NCI-H2171 (cell line): ENCODE measurements around the gene TPST2.
A peak's percentile ranks its signal among the peaks of the same experiment; 100 is the strongest.

ENCODE experiments used
- DNase-seq: peaks from one replicate; lab custom pipeline; 2025; lab: John Stamatoyannopoulos, UW

Gene TPST2

DNA sequence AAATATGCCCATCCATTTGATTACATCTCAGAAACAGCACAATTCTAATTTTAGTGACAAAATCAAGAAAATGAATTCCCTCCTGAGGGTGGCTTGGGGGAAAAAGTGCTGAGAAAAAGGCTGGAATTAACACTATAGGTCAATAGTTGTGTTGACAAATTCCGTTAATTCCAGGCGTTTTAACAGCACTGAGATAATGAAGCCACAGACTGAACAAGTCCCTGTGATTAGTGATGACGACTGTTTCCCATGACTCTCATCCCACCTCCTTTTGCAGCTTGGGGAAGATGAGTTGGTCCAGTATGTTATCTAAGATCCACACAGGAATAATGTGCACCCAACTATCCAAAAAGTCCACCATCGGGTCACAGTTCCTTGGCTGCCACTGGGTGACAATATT is 93.5 kb downstream of the TPST2 start:
- no peak for DNase-seq

DNA sequence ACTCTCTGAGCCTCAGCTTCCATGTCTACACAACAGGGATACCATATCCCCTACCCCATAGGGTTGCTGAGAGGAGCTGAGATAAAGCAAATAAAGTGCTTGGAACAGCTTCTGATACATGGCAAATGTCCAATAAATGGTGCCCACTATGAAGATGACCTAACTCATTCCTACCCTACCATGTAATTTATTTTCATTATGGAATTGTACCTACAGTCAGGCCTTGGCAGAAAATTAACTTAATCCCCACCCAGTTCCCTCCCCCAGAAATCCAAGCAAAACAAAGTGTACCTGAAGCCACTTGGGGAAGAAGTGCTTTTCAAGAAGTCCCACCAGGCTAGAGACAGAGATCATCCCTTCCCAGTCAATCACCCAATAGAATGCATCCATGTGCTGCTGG is 95.4 kb downstream of the TPST2 start:
- no peak for DNase-seq

DNA sequence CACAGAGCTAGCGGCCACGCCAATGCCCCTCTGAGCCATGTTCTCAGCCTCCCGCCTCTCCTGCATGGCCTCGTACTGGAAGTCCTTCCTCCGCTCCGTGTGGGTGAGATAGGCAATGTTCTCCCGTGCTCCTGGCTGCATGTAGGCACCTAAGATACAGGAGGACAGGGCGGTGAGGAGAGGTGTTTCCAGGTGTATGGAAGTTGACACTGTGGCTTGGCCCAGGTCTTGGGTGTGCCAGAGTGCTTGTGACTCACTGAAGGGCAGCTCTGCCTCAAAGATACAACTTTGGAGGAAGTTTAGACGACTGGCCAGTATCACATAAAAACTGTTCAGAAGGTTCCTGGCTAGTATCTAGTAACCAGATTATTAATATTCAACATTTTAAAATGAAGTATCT is 97.7 kb downstream of the TPST2 start:
- no peak for DNase-seq

DNA sequence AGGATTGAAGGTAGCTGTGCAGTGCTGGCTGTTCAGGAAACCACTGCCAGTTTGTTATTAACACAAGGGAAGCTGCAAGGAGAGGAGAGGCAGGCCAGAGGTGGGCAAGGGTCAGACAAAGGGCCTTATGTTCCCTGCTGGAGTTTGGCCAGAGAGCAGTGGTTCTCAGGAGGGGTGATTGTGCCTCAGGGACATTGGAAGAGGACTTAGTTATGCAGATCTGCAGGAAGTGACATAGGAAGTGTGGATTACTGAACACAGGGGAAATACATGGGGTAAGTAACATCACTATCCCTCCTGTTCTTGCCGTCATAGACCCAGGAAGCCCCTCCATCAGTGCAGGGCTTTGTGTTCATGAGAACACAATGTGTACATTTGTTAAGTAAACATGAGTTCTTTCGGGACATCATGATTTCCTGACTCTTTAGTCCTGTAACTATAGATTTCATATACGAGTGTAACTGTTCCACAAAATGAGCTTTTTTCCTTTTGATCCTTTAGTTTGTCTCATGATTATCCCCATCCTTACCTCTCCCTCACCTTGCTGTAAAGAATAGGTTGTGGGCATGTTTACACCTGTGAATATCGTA is 100.4 kb downstream of the TPST2 start:
- no peak for DNase-seq

DNA sequence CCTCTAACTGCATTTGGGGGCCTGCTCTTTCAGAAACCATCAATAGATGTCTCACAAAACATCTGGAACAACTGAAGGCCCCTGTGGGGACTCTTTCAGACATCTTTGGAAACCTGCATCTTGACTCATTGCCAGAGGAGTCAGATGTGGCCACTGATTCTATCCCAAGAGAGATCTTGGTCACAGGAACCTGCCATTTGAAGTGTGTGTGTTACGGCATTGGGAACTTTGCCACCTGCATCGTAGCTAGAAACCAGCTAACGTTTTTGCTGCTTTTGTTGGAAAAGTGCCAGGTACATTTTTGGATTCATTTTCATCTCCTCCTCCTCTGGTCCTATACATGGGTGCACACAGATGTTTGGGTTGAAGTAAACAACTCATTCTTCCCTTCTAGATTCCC is 101.9 kb downstream of the TPST2 start:
- DNase-seq: no peak

DNA sequence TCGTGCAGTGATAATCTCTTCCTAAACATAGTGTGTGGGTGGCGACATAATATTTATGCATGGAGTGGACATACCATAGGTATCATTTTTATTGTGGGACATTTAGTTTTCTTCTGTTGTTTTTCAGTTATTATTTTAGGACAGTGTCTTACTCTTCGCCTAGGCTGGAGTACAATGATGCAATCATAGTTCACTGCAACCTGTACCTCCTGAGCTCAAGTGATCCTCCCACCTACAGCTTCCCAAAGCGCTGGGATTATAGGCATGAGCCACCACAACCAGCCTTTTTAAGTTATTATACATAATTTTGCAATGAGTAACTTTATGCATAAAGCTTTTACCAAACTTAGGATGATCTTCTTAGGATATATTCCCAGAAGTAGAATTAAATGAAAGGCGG is 103.5 kb downstream of the TPST2 start:
- no peak for DNase-seq

DNA sequence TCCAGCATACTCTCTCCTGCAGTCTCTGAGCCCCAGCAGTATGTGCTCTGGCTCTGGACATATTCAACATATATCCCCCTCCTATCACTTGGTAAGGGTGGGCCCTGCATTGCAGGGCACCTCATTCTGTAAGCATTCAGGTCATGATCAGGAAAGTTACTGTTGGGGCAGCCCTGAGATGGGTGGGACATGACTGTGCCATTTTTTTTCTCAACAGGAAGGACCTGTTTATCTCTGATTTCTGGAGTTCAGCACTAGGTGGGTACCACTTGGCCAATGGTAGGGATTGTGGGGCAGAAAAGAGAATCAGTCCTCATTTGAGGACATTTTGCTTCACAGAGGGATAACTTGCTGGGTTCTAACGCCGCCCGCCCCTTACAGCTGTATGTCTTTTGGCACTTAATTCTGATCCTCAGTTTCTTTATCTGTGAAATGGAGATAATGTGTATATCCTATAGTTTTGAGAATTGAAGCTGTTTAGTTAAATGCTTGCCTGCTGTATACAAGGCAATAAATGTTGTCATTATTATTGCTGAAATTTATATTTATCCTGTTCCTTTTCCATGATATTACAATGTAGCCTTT is 104.0 kb downstream of the TPST2 start:
- no peak for DNase-seq

DNA sequence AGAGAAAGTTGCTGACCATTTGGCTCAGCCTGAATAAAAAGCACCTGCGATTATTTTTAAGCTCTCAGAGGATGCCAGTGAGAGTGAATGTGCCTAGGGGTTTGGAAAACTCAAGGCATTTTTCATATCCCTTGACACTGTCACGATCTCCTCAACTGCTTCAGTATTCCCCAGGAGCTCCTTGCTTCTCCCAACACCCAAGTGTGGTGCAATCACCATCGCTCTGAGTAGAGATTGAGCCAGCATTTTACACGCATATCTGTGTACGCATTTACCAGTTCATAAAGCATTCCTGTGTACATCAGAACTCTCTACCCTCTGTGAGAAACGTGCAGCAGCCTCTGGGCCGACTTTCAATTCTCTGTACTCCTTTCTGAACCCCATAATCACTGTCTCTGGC is 104.9 kb downstream of the TPST2 start:
- no peak for DNase-seq

DNA sequence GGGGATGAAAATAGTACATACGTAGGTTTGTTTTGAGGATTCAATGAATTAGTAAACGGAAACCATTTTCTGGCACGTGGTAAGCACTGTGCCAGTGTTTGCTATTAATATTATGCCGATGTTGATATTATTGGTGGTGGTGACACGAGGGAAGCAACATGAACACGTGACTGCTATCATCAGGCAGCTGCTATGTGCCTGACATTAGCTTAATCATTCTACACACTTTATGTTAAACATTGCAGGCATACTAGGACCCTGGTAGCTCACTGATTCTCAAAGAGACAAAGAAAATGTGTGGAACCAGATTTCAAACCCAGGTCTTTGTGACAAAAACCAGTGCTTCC is 105.6 kb downstream of the TPST2 start:
- DNase-seq: no peak

DNA sequence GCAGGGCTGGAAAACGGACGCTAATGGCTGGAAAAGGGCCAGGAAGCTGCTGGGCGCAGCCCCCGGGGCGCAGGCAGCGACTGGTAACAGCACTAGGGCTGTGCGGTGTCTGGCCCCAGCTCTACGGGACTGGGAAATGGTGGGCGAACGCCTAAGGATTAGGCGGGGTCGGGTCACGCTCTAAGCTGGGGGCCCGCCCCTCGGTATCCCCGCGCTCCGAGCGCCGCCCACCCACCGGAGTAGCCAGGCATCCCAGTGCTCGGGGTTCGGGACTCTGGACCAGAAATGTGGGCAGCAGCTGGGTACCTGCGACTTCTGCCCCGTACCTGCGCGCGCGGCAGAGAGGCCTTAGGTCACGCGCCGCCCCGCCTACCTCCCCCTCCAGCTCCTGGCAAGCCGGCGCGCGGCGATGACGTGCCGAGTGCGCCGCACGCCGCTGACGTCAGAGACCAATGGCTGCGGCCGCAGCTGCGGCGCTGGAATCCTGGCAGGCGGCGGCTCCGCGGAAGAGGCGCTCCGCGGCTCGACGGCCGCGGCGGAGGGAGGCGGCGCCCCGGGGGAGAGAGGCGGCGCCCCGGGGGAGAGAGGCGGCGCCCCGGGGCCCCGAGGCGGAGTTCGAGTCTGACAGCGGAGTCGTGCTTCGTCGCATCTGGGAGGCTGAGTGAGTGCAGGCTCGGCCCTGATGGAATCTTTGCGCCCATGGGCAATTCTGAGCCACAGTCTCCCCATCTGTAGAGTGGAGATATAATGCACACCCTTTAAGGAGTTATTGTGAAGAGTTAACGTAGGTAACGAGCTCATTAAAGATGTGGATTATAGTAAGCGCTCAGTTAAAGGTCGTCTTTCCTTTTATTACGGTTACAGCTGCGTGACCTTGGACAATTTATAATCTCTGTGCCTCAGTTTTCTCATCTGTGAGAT is 106.2 kb downstream of the TPST2 start, which contains the start of the genes HPS4 and SRRD:
Gene HPS4 (minus strand): TSS at position 345 of the 921 bp plus-strand sequence. CDS start 2,021 bp downstream, outside the sequence.
Gene SRRD (plus strand): TSS at position 439 of the 921 bp plus-strand sequence. CDS start 14 bp downstream, at position 453.
- peak; percentile 94 for DNase-seq

DNA sequence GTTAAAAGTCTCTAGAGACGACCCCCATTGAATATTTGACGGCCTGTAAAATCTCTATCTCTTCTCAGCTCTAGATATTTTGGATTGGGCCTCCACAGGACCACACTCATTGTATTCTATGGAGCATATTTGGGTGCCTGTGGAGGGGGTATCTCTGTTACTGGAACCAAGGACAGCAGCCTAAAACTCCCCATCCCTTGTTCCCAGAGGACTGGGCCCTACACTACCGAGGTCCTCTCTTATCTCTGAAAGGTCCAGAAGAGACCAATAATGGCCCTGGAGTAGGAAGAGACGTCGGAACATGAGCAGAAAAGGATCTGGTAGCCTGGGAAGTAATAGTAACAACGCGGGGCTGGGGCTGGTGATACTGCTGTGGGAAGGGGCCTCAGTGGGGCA is 106.9 kb downstream of the TPST2 start:
- no peak for DNase-seq

DNA sequence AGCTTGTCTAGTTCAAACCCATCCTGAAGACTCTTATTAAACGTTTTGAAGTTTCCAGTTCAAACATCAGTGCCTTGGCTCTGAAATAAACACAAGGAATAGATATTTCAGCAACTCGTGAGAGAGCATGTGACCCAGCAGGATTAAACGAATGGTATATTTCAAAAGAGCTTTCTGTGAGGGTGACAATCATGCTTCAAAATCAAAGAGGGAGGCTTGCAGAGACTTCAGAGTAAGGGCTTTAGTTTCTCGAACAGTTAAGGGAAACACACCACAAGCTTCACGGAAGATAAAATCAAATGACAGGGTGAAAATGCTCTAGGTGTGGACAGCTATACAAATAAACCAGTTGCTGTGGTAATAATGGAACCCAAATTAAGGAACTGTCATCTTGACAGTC is 107.8 kb downstream of the TPST2 start:
- DNase-seq: no peak

DNA sequence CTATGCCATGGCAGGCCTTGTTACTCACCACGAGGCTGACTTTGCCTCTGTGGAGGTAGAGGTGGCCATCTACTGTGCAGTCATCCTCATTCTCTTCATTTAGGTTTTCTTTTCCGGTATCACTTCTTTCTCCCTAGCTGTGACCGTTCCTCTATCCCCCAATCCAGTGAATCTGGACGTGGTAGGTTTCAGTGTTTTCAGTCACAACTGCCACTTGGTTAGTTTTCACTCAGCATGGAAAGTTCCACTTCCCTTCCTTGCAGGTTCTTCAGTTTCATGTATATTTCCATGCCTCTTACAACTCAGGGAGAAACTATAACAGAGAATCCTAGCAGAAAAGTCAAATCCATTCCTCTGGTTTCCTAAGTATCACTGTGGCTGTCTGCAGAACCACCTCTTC is 108.2 kb downstream of the TPST2 start:
- no peak for DNase-seq

DNA sequence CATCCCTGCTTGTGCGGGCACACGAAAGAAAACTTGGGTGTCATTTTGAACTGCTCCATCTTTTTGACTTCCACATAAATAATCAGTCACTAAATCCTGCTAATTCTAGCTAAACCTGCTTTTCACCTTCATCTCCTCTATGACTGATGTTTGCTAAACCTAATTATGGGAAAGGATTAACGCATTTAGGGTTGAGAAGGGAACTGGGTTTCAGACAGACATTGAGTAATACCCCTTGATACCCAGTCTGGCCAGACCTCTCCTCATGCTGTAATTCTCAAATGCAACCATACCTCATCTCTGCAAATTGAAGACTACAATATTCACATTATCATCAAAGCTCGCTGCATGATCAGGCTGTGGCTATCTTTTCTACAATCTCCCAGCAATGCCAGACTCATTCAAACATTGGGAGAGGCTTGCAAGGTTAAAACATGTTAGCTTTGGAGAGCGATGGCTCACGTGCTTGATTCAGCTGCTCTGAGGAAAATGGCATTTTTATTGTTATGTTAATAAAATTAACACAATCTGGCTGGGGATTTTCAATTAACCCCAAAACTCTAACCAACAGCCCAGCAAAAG is 108.7 kb downstream of the TPST2 start:
- no peak for DNase-seq

DNA sequence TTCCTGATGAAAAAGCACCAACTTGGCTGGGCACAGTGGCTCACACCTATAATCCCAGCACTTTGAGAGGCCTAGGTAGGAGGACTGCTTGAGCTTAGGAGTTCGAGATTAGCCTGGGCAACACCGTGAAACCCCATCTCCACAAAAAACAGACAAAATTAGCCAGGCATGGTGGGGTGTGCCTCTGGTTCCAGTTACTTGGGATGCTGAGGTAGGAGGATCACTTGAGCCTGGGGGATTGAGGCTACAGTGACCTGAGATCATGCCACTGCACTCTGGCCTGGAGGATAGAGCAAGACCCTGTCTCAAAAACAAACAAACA is 109.4 kb downstream of the TPST2 start:
- DNase-seq: no peak

DNA sequence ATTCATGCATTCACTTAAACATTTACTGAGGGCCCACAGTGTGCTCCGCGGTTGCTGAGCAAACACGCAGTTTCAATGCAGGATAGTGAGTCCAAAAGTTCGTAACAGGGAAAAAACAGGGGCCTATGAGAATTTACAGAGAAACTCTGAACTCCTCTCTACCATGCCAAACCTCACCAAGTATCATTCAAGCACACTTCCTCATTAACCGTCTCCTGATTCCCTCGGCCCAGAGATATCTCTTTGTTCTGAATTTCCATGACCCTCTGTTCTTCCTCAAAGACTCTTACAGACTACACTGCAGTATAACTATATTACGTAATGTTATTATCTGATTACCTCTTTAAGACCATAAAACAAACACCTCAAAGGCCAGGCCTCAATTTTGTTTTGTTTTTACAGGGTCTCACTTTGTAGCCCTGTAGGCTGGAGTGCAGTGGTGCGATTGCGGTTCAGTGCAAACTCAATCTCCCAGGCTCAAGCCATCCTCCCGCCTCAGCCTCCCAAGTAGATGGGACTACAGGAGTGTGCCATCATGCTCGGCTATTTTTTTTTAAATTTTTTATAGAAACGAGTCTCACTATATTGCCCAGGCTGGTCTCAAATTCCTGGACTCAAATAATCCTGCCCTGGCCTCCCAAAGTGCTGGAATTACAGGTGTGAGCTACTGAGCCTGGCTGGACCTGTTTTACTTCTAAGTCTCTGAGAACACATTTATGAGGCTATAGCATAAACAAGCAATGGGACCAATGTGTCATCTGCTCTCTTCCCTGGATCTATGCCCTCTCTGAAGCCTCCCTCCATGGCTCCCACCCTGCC is 109.9 kb downstream of the TPST2 start:
- DNase-seq: no peak

DNA sequence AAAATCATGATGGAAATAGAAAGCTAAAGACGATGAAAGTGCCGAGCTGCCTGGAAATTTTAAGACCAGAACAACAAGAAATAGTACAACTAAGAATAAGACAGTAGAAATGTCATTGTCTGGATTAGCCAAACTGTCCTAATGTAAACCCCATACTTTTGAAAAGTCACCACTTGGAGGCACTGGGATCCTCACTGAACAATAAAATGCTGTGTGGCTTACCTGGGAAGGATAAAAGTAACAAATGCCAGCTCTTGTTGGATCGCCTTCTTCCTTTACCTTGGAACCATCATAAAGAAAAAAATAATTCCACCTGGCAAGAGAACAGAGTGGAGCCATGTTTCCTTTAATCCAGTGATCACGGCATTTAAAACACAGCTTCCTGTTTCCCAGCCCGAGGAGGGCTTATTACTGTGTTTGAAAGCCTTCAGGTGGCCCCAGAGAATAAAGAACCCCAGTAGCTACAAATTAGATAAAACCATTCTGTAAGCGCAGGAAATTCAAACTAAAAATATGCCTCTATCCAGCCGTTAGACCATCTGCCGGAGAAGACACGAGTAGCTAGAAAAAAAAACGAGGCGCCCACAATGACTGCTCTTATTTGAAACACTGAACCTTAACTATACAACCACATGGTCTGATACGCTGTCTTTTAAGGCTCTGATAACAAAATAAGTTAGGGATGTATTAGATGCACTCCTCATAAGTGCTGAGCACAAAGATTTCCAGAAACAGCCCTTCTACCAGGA is 110.7 kb downstream of the TPST2 start:
- DNase-seq: peak; percentile 53

DNA sequence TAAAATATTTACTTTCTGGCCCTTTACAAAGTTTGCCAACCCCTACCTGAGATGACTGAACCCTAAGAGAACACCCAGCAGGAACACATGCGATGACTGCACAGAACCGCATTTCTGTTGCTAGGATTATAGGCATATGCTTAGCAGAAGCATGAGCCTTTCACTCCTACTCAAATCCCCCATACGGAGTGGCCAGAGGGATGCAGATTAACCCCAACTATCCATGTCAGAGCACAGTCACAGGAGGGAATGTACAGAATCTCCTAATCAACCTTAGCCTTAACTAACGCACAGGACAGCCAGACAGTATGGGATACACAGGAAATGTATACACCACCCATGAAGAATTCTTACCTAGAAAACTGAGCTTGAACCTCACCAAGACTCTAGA is 112.6 kb downstream of the TPST2 start:
- DNase-seq: no peak

DNA sequence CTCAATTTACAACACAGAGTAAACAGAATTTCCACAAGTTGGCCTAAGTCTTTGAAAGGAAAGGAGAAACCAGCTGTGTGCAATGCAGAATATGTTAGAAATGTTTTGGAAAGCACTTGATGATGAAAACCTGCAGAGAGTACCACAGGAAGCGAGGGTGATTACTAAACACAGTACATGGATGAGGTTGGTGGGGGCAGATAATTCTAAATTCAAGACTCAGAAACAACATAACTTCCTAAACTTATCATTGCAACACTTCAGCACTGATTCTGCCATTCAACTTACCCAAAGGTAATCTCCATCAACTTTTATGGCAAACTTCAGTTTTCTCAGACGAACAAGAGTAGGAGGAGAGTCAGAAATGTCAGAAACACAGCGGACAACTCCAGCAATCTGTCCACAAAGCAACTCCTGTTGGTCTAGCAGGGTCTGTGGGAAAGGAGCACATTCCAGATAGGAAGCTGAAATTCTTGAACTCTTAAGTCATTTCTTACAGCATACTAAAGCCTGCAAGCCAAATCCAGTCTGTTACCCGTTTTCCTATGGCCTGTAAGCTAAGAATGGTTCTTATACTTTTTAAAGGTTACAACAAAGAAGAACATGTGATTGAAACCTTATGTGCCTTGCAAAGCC is 113.1 kb downstream of the TPST2 start:
- DNase-seq: no peak

DNA sequence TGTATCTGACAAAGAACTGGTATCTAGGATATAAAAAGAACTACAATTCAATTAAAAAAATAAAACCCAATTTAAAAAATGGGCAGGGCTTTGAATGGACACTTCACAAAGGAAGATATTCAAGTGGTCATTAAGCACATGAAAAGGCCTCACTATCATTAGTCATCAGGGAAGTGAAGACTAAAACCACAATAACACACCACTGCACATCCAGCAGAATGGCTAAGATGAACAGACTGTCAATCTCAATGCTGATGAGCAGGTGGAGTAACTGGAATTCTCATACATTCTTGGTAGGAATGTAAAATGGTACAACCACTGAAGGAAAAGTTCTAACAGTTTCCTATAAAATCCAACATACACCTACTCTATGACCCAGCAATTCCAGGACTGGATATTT is 115.2 kb downstream of the TPST2 start:
- DNase-seq: no peak
